Astrocyte of the cerebellum (primary cell): ENCODE data around the gene EML2.

Source experiments
- DNase-seq: peaks from one replicate; pipeline ENCODE4 v3.0.0-alpha.2; 2011; ENCODE audit warnings: low read depth
- H3K4me3 ChIP-seq: 2 replicates; pipeline ENCODE4 v1.5.1; 2011; ENCODE audit warnings: mild to moderate bottlenecking, low read depth, low read length, moderate library complexity
- in situ Hi-C: cut with HindIII; loops from 2 replicates; pipeline ENCODE4 v1.10.0; 2017; ENCODE audit warnings: low sequenced_read_pairs
- TF ChIP-seq, protein P1 (sequence below): IDR thresholded peaks from 2 replicates; pipeline ENCODE4 v1.5.1; 2012; ENCODE audit warnings: low read length, low read depth, moderate library complexity, mild to moderate bottlenecking; ENCODE audit errors: missing control alignments

Gene EML2

GRCh38 chr19:45677351-45678230 is 38.4 kb upstream of the EML2 start:
- TF ChIP-seq, protein P1, sequence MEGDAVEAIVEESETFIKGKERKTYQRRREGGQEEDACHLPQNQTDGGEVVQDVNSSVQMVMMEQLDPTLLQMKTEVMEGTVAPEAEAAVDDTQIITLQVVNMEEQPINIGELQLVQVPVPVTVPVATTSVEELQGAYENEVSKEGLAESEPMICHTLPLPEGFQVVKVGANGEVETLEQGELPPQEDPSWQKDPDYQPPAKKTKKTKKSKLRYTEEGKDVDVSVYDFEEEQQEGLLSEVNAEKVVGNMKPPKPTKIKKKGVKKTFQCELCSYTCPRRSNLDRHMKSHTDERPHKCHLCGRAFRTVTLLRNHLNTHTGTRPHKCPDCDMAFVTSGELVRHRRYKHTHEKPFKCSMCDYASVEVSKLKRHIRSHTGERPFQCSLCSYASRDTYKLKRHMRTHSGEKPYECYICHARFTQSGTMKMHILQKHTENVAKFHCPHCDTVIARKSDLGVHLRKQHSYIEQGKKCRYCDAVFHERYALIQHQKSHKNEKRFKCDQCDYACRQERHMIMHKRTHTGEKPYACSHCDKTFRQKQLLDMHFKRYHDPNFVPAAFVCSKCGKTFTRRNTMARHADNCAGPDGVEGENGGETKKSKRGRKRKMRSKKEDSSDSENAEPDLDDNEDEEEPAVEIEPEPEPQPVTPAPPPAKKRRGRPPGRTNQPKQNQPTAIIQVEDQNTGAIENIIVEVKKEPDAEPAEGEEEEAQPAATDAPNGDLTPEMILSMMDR = peak; percentile 14
- in situ Hi-C loops = no loop called here
- peak; percentile 34 for DNase-seq
- peak overlapping the region; percentile 4 for H3K4me3 ChIP-seq

DNA sequence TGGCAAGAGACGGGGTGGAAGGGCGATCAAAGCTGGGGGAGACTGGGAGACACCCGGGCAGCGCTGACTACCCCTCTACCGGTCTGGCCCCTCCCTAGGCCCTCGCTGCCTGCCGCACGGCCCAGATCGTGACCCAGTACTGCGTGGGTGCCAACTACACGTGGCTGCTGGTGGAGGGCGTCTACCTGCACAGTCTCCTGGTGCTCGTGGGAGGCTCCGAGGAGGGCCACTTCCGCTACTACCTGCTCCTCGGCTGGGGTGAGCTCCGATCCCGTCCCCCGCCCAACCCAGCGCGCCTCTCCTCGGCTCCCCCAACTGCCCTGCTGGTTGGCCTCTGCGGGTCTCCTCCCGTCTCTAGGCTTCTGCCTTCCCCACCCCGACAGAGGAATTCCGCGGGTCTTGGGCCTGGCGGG is 37.7 kb upstream of the EML2 start:
- H3K4me3 ChIP-seq = peak overlapping the region; percentile 12
- no peak for DNase-seq
- TF ChIP-seq, protein P1 = no peak
- in situ Hi-C loops = no loop called here

DNA sequence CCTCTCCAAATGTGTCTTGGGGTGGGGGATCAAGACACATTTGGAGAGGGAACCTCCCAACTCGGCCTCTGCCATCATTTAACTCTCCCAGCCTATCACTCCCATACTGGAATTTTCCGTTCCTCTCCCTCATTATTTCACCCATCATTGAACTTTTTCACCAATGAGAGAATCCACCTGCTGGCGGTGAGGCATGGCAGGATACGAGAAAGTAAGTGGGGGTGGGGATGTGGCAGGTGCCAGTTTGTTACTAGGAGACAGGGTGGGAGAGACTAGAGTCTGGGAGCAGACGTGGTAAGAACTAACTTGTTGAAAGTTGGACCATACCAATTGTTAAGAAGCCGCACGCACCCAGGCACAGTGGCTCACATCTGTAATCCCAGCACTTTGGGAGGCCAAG is 35.7 kb upstream of the EML2 start:
- DNase-seq = no peak
- TF ChIP-seq, protein P1 = no peak
- in situ Hi-C loops = no loop called here
- H3K4me3 ChIP-seq = no peak overlapping the region

GRCh38 chr19:45670670-45671453 is 31.7 kb upstream of the EML2 start:
- in situ Hi-C loops = no loop called here
- H3K4me3 ChIP-seq = no peak overlapping the region
- TF ChIP-seq, protein P1 = no peak
- no peak for DNase-seq

GRCh38 chr19:45668342-45668871 is 29.2 kb upstream of the EML2 start:
- TF ChIP-seq, protein P1 = no peak
- no peak for DNase-seq
- in situ Hi-C loops = no loop called here
- peak overlapping the region; percentile 21 for H3K4me3 ChIP-seq

GRCh38 chr19:45667620-45668341 is 28.6 kb upstream of the EML2 start, which contains the start of gene GIPR:
TSS of gene GIPR (plus strand) at chr19:45668221. CDS start at chr19:45669521, 1,300 bp downstream.
- DNase-seq = no peak
- H3K4me3 ChIP-seq = peak within 1 kb of the TSS; percentile 21
- in situ Hi-C loops = no loop called here
- TF ChIP-seq, protein P1 = no peak
